Endodermal cell (in vitro differentiated cells): ENCODE data around the gene NR6A1. TPM values are rescaled to one million over a fixed set of nuclear protein-coding genes. Genes with fewer than 3 reads are reported as not detected.

Source experiments
- DNase-seq: peaks from one replicate; pipeline ENCODE4 v3.0.0-alpha.2; 2017
- H3K27ac ChIP-seq: 2 replicates; pipeline ENCODE4 v1.5.1; 2013; ENCODE audit warnings: mild to moderate bottlenecking, low read depth, low read length, moderate library complexity
- H3K27me3 ChIP-seq: 2 replicates; pipeline ENCODE4 v1.6.1; 2013; ENCODE audit warnings: mild to moderate bottlenecking, low read length, moderate library complexity; ENCODE audit not compliant: insufficient read depth, control insufficient read depth, poor library complexity, severe bottlenecking
- H3K36me3 ChIP-seq: 2 replicates; pipeline ENCODE4 v1.7.0; 2013; ENCODE audit warnings: mild to moderate bottlenecking, low read length, moderate library complexity; ENCODE audit not compliant: control insufficient read depth, insufficient read depth
- H3K4me1 ChIP-seq: one replicate; pipeline ENCODE4 v1.7.0; 2013; ENCODE audit warnings: low read length; ENCODE audit not compliant: control insufficient read depth, insufficient read depth
- H3K4me3 ChIP-seq: 2 replicates; pipeline ENCODE4 v1.5.1; 2013; ENCODE audit warnings: mild to moderate bottlenecking, low read length, moderate library complexity
- H3K9ac ChIP-seq: 2 replicates; pipeline ENCODE4 v1.6.1; 2013; ENCODE audit warnings: mild to moderate bottlenecking, low read length, moderate library complexity; ENCODE audit not compliant: poor library complexity, severe bottlenecking; ENCODE audit errors: extremely low read depth
- H3K9me3 ChIP-seq: 2 replicates; pipeline ENCODE4 v1.6.1; 2013; ENCODE audit warnings: mild to moderate bottlenecking, low read length, moderate library complexity; ENCODE audit not compliant: control insufficient read depth
- H3K27ac Mint-ChIP-seq: 2 replicates; pipeline ENCODE4 v1.8.0; 2020; ENCODE audit warnings: mixed read lengths
- H3K27me3 Mint-ChIP-seq: 2 replicates; pipeline ENCODE4 v1.8.0; 2021; ENCODE audit warnings: mild to moderate bottlenecking, mixed read lengths; ENCODE audit not compliant: insufficient read depth
- H3K36me3 Mint-ChIP-seq: 2 replicates; pipeline ENCODE4 v1.8.0; 2020; ENCODE audit warnings: low read depth, mixed read lengths
- H3K4me1 Mint-ChIP-seq: 2 replicates; pipeline ENCODE4 v1.8.0; 2020; ENCODE audit warnings: mixed read lengths
- H3K4me3 Mint-ChIP-seq: 2 replicates; pipeline ENCODE4 v1.8.0; 2020; ENCODE audit warnings: mild to moderate bottlenecking, moderate library complexity, mixed read lengths
- H3K9me3 Mint-ChIP-seq: 2 replicates; pipeline ENCODE4 v1.8.0; 2020; ENCODE audit warnings: mild to moderate bottlenecking, mixed read lengths
- WGBS, 2 experiments: methylation state at CpG; one replicate each; pipeline versions ENCODE4 v1.1.5 to v1.1.7; 2013; ENCODE audit warnings: missing lambda C conversion rate in 2 of 2, mixed read lengths in 1 of 2; ENCODE audit not compliant: insufficient coverage in 1 of 2, insufficient read length in 1 of 2; 5-methylcytosine and 5-hydroxymethylcytosine counted together
- total RNA-seq, 2 donors: library from RNA; stranded (reverse); fragmentation: NEBNext Ultra II Directional in 1 of 2; extraction: Animal tissue kit (Norgen Biotek cat#: 25700) in 1 of 2; gene quantifications; 2 replicates in 1 of 2; 3 replicates in 1 of 2; pipeline ENCODE4 v1.2.1, GENCODE V29; 2021
- TF ChIP-seq, protein P1 (sequence below): fragments of 200-600 bp; sonication (generic); conservative IDR thresholded peaks from 2 replicates; pipeline ENCODE4 v1.5.0; 2021; ENCODE audit warnings: antibody characterized with exemption, mild to moderate bottlenecking

Gene NR6A1
- total RNA-seq, 2 donors from 2014 or later = 168 to 206 TPM

DNA sequence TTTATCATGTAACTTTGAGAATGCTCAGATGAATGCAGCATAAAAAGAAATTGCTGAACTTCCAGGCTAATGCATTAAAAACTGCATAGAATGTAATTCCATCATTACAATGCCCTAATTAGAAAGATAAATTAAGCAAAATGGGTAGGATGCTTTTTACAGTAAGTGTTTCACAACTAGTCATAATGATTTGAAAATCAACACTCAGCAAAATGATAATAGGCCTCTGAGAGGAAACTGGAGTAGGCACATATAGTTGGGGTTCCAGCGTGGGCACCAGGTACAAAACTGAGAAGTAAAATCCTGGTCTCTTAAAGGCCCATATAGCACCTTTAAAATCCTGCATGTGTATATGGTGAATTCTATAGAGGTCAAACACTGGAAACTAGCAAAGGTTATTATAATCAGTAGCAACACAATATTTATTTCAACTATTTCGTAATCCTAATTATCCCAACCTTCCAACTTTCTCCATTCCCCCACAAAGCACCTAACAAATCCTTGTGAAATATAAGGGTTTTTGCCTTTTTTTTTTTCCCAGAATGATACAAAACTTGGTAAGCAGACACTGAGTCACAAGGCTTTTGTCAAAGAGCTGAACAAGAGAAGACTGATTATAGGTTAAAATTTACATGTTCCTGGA, 155.9 kb downstream of the NR6A1 start:
- H3K4me3 Mint-ChIP-seq = no peak overlapping the region
- H3K4me1 ChIP-seq = peaks cover 3% of the 10 kb centered on the region
- 98% methylated on average over 2 of the region's 2 CpGs; no CpG with 5 or more reads in 1 of the 2 experiments for WGBS, 2 experiments

DNA sequence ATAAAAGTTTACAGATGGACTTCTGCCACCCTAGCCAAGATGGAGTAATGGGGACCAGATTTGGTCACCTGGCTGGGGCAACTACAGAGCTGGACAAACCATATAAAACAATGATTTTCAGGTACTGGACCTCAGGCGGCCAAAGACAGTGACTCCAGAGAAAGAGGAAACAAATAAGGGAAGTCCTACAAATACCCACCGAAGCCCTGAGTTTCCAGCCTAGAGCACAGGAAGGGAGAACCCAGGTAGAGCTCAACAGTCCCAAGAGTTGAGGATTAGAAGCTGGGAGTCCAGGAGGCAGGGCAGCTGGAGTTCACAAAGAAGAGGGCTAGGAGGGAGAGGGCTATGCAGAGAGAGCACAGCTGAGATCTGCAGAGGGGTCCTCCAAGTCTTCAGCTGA, 157.3 kb downstream of the NR6A1 start:
- no peaks in the 10 kb centered on the region for H3K36me3 ChIP-seq
- no peak overlapping the region for H3K27ac Mint-ChIP-seq
- H3K4me3 ChIP-seq = no peak overlapping the region
- no peak overlapping the region for H3K9ac ChIP-seq
- no peaks in the 10 kb centered on the region for H3K27me3 Mint-ChIP-seq
- no peak for DNase-seq
- TF ChIP-seq, protein P1, sequence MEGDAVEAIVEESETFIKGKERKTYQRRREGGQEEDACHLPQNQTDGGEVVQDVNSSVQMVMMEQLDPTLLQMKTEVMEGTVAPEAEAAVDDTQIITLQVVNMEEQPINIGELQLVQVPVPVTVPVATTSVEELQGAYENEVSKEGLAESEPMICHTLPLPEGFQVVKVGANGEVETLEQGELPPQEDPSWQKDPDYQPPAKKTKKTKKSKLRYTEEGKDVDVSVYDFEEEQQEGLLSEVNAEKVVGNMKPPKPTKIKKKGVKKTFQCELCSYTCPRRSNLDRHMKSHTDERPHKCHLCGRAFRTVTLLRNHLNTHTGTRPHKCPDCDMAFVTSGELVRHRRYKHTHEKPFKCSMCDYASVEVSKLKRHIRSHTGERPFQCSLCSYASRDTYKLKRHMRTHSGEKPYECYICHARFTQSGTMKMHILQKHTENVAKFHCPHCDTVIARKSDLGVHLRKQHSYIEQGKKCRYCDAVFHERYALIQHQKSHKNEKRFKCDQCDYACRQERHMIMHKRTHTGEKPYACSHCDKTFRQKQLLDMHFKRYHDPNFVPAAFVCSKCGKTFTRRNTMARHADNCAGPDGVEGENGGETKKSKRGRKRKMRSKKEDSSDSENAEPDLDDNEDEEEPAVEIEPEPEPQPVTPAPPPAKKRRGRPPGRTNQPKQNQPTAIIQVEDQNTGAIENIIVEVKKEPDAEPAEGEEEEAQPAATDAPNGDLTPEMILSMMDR = no peak
- peaks cover 3% of the 10 kb centered on the region for H3K4me1 ChIP-seq
- H3K27ac ChIP-seq = no peak overlapping the region
- H3K4me3 Mint-ChIP-seq = no peak overlapping the region
- WGBS, 2 experiments = 96 to 100% methylated on average over 2 of the region's 2 CpGs
- no peaks in the 10 kb centered on the region for H3K9me3 ChIP-seq
- no peaks in the 10 kb centered on the region for H3K9me3 Mint-ChIP-seq
- no peaks in the 10 kb centered on the region for H3K36me3 Mint-ChIP-seq
- no peaks in the 10 kb centered on the region for H3K27me3 ChIP-seq
- H3K4me1 Mint-ChIP-seq = peaks cover 30% of the 10 kb centered on the region

More for the DNA sequence above, 155.9 kb downstream of the NR6A1 start:
- H3K27me3 ChIP-seq = no peaks in the 10 kb centered on the region
- H3K36me3 ChIP-seq = no peaks in the 10 kb centered on the region
- no peaks in the 10 kb centered on the region for H3K9me3 ChIP-seq
- DNase-seq = no peak
- no peak overlapping the region for H3K4me3 ChIP-seq
- H3K27ac ChIP-seq = no peak overlapping the region
- H3K9ac ChIP-seq = no peak overlapping the region
- H3K9me3 Mint-ChIP-seq = no peaks in the 10 kb centered on the region
- no peaks in the 10 kb centered on the region for H3K36me3 Mint-ChIP-seq
- no peak overlapping the region for H3K27ac Mint-ChIP-seq
- TF ChIP-seq, protein P1 = no peak
- H3K27me3 Mint-ChIP-seq = no peaks in the 10 kb centered on the region
- H3K4me1 Mint-ChIP-seq = peaks cover 31% of the 10 kb centered on the region

DNA sequence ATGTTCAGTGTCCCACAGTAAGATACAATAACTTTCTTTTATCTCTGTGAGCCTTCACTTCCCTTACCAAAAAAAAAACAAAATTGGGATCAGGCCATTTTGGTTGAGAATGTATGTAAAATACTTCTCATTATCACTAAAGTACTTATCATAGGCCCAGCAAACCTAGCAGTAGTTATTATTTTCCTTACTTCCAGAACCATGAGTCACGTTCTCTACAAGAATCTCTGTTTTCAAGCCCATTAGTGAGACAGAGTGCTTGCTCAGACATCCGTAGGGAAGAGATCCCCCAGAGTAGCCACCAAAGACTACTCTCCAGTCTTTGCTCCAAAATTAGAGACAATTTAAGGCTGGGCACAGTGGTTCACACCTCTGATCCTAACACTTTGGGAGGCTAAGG, 160.0 kb downstream of the NR6A1 start:
- H3K4me3 Mint-ChIP-seq = no peak overlapping the region
- H3K4me1 Mint-ChIP-seq = peaks cover 18% of the 10 kb centered on the region
- H3K27me3 Mint-ChIP-seq = no peaks in the 10 kb centered on the region
- no peak for DNase-seq
- H3K9me3 ChIP-seq = no peaks in the 10 kb centered on the region
- no peaks in the 10 kb centered on the region for H3K9me3 Mint-ChIP-seq
- no peaks in the 10 kb centered on the region for H3K27me3 ChIP-seq
- WGBS, 2 experiments = 90 to 97% methylated on average over 2 of the region's 2 CpGs
- no peak overlapping the region for H3K27ac Mint-ChIP-seq
- H3K9ac ChIP-seq = no peak overlapping the region
- TF ChIP-seq, protein P1 = no peak
- peaks cover 3% of the 10 kb centered on the region for H3K4me1 ChIP-seq
- H3K27ac ChIP-seq = no peak overlapping the region
- H3K4me3 ChIP-seq = no peak overlapping the region
- H3K36me3 Mint-ChIP-seq = no peaks in the 10 kb centered on the region
- no peaks in the 10 kb centered on the region for H3K36me3 ChIP-seq
